ENCODE measurements around the gene UQCRC2. TPM values are rescaled to one million over a fixed set of nuclear protein-coding genes. Genes with fewer than 3 reads are reported as not detected.

Gene UQCRC2
- polyA plus RNA-seq, 1 donor (not counting 4 experiments of a cell fraction or from before 2014, with no cell fraction given) = 255 TPM

DNA sequence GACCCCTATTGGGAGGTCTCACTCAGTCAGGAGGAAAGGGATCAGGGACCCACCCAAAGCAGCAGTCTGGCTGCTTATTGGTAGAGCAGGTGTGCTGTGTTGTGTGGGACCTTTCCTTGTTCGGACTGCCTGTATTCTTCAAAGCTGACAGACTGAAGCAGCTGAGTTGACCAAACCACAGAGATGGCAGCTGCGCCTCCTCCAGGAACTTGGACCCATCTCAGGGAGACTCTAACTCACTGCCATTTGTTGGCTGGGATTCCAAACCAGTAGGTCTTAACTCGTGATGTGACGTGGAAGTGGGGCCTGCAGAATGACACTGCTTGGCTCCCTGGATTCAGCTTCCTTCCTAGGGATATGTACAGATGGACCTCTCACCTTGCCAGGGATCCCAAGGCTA is 9.6 kb upstream of the UQCRC2 start:
- no peaks in the 10 kb centered on the region for H3K79me2 ChIP-seq (ENCODE audit: control insufficient read depth, insufficient read depth, low read length)
- no peak overlapping the region for H3K4me2 ChIP-seq (ENCODE audit: control insufficient read depth, extremely low read depth, insufficient read depth, low read depth, low read length)
- no peak overlapping the region for H3K27ac ChIP-seq (ENCODE audit: control insufficient read depth, insufficient read depth, low read length)
- no peak overlapping the region for H3K9ac ChIP-seq (ENCODE audit: control insufficient read depth, extremely low read depth, insufficient read depth, low read length)
- DNase-seq (ENCODE audit: low read depth, low spot score) (no peak), FAIRE-seq (no peak)
- H4K20me1 ChIP-seq (ENCODE audit: control insufficient read depth, extremely low read depth, insufficient read depth, low read length) = no peaks in the 10 kb centered on the region
- H3K4me1 ChIP-seq (ENCODE audit: control insufficient read depth, extremely low read depth, insufficient read depth, low read length) = no peaks in the 10 kb centered on the region
- no peaks in the 10 kb centered on the region for H3K36me3 ChIP-seq (ENCODE audit: control insufficient read depth in 2 of 2, extremely low read depth in 1 of 2, insufficient read depth in 2 of 2, low read length in 2 of 2)
- no peaks in the 10 kb centered on the region for H3K27me3 ChIP-seq (ENCODE audit: control insufficient read depth, extremely low read depth, insufficient read depth, low read length)
- H3K9me1 ChIP-seq (ENCODE audit: control insufficient read depth, extremely low read depth, insufficient read depth, low read length) = no peaks in the 10 kb centered on the region
- H3K9me3 ChIP-seq (ENCODE audit: control insufficient read depth, low read depth, low read length) = no peaks in the 10 kb centered on the region
- TF ChIP-seq CTCF (optimal IDR thresholded peaks at IDR 0.05 in 1 of 3, IDR thresholded peaks at IDR 0.05 in 1 of 3, conservative IDR thresholded peaks at IDR 0.05 in 1 of 3; ENCODE audit: extremely low read depth in 1 of 3, insufficient read depth in 2 of 3, low read length in 3 of 3) (no peak), EZH2 (IDR thresholded peaks at IDR 0.05; ENCODE audit: low read length) (no peak)
- no peak overlapping the region for H2AFZ ChIP-seq (ENCODE audit: control insufficient read depth, low read length)
- dilution Hi-C loops (cut with MboI; ENCODE audit: extremely low pct_ligation_motif_present, low sequenced_read_pairs) = no loop called here
- no peak overlapping the region for H3K4me3 ChIP-seq (ENCODE audit: control insufficient read depth in 2 of 3, extremely low read depth in 1 of 3, insufficient read depth in 2 of 3, low read depth in 1 of 3, low read length in 3 of 3)

- Histone ChIP-seq H3K79me2 (ENCODE audit: control insufficient read depth, insufficient read depth, low read length) (peaks cover 12% of the 10 kb centered on the region), H3K4me1 (ENCODE audit: control insufficient read depth, extremely low read depth, insufficient read depth, low read length) (peaks cover 9% of the 10 kb centered on the region), H4K20me1 (ENCODE audit: control insufficient read depth, extremely low read depth, insufficient read depth, low read length) (no peaks in the 10 kb centered on the region), H3K4me3 (ENCODE audit: control insufficient read depth in 2 of 3, extremely low read depth in 1 of 3, insufficient read depth in 2 of 3, low read depth in 1 of 3, low read length in 3 of 3) (no peak overlapping the region), H3K4me2 (ENCODE audit: control insufficient read depth, extremely low read depth, insufficient read depth, low read depth, low read length) (no peak overlapping the region), H3K9me1 (ENCODE audit: control insufficient read depth, extremely low read depth, insufficient read depth, low read length) (no peaks in the 10 kb centered on the region), H3K36me3 (ENCODE audit: control insufficient read depth in 2 of 2, extremely low read depth in 1 of 2, insufficient read depth in 2 of 2, low read length in 2 of 2) (no peaks in the 10 kb centered on the region), H3K27ac (ENCODE audit: control insufficient read depth, insufficient read depth, low read length) (no peak overlapping the region), H2AFZ (ENCODE audit: control insufficient read depth, low read length) (no peak overlapping the region), H3K9me3 (ENCODE audit: control insufficient read depth, low read depth, low read length) (no peaks in the 10 kb centered on the region), H3K27me3 (ENCODE audit: control insufficient read depth, extremely low read depth, insufficient read depth, low read length) (no peaks in the 10 kb centered on the region), H3K9ac (ENCODE audit: control insufficient read depth, extremely low read depth, insufficient read depth, low read length) (no peak overlapping the region)
- dilution Hi-C loops (cut with MboI; ENCODE audit: extremely low pct_ligation_motif_present, low sequenced_read_pairs) = no loop called here
- no peak for TF ChIP-seq CTCF (optimal IDR thresholded peaks at IDR 0.05 in 1 of 3, IDR thresholded peaks at IDR 0.05 in 1 of 3, conservative IDR thresholded peaks at IDR 0.05 in 1 of 3; ENCODE audit: extremely low read depth in 1 of 3, insufficient read depth in 2 of 3, low read length in 3 of 3)
- TF ChIP-seq EZH2 (IDR thresholded peaks at IDR 0.05; ENCODE audit: low read length) = no peak
- no peak for DNase-seq (ENCODE audit: low read depth, low spot score)
- no peak for FAIRE-seq
Measured at GRCh38 chr16:21946889-21947635, 6.1 kb upstream of the UQCRC2 start.
